Measurements from ENCODE around the gene SPATA33.
"Not testable (repeated sequence)": the region's sequence is repeated elsewhere in the genome, so short reads cannot be mapped to it uniquely, and the experiment has no call there.

SPATA33 gene

DNA sequence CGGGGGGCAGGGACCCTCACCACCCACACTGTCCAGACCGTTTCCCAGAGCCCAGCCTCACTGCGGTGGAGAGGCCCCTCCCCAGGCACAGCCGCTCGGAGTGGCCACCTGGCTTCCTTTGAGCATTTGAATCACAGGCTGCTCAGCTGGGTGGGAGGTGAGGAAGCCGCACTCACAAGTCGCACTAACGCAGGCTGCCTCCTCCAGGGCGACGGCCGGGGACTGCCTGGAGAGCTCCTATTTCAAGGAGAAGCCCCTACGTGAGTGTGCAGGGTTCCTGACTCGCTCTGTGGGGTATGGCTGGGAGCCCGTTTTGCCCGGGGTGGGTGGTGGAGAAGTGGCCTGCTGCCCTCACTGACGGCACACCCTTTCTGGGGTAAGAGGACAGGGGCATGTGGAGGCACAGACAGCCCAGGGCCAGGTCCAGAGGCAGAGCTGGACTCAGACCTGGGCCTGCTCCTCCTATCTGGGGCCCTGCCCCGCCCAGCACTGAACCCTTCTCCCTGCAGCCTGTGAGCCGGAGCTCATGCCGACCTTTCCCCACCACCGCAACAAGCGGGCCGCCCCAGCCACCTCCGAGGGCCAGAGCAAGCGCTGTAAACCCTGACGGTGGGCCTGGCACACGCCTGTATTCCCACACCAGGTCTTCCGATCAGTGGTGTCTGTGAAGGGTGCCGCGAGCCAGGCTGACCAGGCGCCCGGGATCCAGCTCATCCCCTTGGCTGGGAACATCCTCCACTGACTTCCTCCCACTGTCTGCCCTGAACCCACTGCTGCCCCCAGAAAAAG lies 37.6 kb downstream of the SPATA33 start:
- DNase-seq: no peak

DNA sequence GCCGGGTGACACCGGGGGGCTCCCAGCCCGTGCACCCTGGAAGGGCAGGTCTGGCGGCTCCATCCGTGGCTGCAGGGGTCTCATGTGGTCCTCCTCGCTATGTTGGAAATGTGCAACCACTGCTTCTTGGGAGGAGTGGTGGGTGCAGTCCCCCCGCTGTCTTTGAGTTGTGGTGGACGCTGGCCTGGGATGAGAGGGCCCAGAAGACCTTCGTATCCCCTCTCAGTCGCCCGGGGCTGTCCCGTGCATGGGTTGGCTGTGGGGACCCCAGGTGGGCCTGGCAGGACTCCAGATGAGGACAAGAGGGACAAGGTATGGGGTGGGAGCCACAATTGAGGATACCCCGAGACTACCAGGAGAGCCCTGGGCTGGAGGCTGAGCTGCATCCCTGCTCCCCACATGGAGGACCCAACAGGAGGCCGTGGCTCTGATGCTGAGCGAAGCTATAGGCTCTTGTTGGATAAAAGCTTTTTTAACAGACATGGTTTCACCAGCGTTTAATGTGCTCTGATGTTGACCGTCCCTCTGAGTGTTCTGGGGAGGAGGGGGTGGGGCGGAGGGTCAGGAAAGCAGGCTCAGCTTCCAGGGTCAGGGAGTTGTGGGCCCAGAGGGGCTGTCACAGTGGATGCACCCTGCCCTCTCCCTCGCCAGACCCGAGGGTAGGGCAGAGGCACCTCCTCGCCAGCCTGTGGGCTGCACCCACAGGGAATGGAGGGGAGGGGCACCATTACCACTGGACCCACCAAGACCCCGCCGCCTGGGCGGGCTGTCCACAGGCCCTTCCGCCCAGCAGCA lies 38.4 kb downstream of the SPATA33 start:
- no peak for DNase-seq

DNA sequence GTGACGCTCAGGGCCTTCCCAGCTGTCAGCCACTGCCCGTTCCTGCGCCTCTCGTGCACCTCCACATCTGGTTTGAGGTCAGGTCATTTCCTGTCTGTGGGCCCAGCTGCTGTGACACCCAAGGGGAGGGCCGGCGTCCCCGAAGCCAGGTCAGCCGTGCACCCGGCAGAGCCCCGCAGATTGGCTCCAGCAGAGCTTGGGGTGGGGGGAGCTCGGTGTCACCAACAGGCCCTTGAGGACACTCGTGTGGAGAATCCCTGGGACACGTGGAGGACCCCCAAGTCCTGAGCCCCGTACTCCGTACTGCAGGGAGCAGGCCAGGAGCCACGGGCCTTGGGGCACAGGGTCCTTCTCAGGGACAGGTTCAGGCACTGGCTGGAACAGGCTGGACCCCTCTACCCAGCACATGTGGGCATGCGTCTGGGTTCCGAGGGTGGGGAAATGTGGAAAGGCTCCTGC lies 39.1 kb downstream of the SPATA33 start:
- no peak for DNase-seq

DNA sequence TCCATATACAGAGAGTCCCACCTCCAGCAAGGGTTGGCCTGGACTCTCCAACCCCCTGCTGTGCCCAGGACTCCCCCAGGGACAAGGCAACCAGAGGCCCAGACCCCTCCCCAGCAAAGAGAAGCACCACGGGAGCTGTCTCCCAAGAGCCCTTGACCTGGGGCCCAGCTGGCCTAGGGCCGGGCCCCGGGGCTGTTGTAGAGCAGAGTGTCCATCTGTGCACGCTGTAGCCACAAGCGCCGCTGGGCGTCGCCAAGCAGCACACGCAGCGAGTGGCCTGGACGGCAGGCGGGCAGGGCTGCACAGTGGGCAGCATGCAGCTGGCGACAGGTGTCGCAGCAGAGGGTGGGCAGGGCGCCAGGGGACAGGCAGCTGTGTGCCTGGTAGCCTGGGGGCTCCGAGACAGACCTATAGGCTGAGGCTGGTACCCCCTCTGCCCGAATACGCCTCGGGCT lies 39.6 kb downstream of the SPATA33 start:
- no peak for DNase-seq

DNA sequence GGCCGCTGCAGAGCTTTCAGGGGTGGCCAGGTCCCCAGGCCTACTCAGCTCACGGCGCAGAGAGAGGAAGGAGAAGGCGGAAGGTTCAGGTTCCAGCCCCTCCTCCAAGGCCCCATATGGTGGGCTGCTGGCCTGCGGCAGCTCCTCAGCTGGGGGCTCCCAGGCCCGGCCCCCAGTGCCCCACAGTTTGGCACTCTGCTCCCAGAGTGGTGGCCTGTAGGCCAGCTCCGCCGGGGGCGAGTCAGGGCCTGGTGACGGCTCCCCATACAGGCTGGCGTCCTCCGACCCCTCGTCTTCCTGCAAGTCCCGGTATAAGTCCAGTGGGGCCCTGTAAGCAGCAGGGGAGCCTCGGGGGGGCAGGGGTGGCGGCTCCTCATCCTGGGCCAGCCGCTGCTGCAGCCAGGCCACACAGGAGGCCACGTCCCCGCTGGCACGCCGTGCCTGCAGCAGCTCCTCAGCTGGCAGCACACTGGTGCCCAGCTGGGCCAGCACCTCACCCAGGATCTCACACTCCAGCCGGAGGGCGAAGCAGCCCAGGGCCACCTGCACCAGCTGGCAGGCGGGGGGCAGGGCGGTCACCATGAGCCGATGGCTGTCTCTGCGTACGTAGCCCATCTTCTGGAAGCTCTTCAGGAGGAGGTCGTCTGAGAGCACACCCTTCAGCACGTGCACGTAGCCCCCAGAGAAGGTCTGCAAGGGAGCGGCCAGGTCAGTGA lies 40.1 kb downstream of the SPATA33 start:
- no peak for DNase-seq

DNA sequence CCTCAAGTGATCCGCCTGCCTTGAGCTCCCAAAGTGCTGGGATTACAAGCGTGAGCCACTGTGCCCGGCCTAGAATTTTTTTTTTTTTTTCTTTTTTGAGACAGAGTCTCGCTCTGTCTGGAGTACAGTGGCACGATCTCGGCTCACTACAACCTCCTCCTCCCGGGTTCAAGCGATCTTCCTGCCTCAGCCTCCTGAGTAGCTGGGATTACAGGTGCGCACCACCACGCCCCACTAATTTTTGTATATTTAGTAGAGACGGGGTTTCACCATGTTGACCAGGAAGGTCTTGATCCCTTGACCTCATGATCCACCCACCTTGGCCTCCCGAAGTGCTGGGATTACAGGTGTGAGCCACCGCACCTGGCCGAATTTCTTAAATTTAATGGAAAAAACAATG lies 41.1 kb downstream of the SPATA33 start:
- not testable (repeated sequence) for DNase-seq

DNA sequence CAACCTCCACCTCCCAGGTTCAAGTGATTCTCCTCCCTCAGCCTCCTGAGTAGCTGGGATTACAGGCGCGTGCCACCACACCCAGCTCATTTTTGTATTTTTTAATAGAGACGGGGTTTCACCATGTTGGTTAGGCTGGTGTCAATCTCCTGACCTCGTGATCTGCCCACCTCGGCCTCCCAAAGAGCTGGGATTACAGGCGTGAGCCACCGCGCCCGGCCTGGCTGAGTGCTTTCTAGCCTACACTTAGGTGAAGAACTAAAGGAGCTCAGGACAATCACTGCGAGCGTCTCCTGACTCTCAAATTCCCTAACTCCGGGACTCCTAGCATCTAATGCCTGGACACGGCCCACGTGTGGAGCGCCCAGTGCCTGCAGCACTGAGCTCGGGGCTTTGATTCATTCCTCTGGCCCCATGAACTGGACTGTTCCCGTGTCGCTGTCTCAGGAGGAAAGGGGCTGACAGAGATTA lies 42.0 kb downstream of the SPATA33 start:
- not testable (repeated sequence) for DNase-seq

DNA sequence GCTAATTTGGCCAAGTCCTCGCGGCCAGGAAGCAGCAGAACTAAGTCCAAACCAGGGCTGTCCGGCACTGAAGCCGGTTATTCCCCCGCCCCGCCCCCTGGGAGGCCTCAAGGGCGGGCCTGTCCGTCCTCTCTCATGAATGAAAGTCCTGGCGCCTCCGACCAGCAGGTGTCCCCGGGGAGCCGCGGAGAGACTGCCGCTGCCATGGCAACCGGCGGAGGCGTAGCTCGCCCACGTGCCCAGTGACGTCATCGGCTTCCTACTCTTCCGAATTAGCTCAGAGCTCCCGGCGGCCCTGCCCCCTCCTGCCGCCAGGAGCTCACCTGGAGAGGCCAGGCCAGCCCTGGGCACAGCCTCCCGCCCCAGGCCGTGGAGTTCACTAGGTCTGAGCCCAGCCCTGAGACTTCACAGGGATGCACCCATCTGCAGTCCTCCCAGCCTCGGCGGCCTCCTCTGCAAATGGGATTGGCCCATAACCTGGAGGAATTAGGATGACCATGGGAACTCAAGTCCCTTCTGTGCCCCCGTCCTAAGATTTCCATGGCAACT lies 42.5 kb downstream of the SPATA33 start:
- peak; percentile 100 for DNase-seq

DNA sequence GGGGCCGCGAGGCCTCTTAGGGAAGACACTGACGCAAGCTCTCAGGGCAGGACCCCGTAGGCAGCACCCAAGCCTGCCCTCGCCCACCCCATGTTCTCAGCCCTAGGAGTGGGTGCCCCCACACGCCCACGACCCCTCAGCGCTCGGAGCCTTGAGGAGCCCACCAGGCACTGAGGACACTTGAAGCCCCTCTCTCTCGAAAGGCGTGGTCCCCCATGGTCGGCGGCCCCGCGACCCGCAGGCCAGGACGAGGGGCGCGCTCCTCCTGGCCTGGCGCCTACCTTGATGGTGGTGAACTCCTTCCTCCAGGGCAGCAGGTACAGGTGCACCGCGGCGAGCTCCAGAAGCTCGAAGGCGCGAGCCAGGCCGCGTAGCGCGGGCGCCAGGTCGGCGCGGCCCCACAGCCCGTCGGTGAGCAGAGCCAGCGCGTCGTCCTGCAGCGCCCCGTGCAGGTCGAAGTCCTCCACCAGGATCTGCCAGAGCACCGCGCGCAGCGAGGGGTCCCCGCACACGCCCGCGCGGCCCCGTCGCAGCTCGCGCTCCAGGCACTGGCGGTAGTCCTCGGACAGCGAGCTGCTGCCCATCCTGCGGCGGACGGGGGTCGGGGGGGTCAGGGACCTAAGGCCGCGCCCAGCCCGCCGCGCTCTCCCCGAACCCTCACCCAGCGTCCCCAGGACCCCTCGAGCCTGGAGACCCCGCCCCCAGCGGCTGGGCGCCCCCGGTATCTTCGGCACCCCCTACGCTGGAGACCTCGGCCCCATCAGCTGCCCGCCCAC lies 43.2 kb downstream of the SPATA33 start:
- DNase-seq: peak; percentile 39 to 61 (median 42)

DNA sequence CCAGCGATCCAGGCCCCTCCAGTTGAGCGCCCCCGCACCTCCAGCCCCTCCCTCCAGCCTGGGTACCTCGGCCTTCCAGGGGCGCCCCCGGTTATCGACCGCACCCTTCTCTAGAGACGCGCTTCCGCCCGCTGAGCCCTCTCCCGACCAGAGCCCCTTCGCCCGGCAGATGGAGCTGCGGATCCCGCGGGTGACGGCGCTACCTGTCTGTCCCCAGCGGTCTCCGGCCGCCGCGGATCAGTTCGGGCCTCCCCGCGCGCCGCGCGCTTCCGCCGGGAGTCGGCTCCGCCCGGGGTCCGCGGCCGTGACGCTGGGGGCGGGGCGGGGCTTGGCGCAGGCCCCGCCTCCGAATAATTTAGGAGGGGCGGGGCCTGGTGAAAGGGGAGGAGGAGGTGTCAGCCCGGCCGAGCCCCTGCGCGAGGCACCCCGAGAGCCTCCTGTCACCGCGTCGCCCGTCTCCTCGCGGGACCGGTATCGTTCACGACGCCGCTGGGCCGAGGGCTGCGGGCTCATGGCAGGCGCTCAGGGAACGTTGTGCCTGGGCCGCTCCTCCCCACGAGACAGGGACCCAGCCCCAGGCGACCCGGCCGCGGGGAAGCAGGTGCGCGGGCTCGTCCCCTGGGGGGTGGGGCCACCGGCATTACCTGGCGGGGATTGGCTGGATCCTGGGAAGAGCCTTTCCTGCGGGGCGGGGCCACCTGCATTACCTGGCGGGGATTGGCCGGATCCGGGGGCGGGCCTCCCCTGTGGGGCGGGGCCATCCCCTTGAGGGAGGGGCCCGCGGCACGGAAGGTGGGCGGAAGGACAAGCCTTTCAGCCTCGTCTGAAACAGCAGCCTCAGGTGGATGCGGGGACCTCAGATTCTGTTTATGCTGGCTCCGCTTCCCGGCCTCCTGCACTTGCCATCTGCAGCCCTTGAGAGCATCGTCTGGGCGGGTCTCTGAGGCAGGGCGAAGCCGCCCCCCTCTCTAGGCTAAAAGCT lies 44.1 kb downstream of the SPATA33 start, which contains the start of gene SPATA2L:
Gene SPATA2L, minus strand, starts transcription at position 281 of the 982 bp plus-strand sequence. CDS start 473 bp downstream, outside the sequence.
- peak; percentile 92 to 97 (median 95) for DNase-seq

DNA sequence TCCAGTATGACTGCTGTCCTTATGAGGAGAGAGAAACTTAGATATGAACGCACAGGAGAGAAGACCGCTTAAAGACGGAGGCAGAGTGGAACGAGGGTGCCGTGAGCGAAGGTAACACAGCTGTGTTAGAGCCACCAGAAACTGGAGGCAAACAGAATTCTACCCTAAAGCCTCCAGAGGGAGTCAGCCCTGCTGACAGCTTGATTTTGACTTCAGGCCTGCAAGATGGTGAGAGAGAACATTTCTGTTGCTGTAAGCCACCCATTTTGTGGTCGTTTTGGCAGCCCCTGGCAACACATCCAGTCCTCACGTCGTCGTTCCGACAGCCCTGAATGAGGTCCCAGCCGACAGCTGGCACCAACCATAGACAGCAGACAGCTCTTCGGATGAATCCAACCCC lies 46.6 kb downstream of the SPATA33 start:
- DNase-seq: no peak

DNA sequence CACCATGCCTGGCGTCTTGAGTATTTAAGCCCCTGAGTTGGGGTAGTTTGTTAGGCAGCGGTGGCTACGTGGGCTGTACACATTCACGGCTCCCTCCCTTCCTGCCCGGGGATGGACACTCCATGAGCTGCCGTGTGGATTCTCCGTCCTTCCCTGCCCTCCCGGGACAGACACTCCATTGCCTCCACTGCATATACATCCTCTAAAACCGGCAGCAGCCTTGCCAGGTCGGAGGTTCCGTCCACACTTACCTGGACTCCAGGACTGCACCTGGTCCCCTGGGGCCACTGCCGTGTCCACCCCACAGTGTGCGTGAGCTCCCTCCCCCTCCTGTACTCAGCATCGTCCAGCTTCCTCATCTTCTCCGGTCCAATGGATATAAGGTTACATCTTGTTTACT lies 47.4 kb downstream of the SPATA33 start:
- DNase-seq: no peak

DNA sequence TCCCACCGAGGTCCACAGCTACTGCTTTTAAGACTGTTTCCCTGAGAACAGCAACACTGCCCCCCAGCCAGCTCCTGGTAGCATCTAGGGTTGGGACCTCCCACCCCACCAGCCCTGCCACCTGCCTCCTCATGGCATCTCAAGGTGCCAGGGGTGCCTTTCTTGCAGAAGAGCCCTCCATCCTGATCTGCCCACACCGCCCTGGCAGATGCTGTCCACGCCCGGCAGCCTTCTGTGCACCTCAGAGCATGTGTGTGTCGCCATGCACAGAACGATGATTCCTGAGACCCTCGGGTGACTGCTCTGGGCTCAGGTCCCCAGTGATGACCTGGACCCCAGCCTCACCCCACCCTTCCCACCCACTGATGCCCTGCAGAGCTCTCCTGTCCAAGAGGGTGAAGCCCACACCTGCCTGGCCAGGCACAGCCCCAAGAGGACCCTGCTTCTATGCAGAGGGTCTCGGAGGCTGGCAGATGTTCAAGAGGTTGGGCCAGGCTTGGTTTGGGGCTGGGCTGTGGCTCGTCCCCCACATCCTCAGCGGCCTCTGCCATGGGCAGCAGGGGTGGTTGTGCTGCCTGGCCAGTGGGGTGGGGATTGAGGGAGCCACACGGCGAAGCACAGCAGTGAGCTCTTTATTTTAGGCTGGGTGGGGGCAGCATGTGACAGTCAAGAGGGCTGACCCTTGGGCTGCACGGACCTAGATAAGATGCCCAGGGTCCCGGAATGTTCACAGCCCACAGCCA lies 49.1 kb downstream of the SPATA33 start:
- DNase-seq: no peak

DNA sequence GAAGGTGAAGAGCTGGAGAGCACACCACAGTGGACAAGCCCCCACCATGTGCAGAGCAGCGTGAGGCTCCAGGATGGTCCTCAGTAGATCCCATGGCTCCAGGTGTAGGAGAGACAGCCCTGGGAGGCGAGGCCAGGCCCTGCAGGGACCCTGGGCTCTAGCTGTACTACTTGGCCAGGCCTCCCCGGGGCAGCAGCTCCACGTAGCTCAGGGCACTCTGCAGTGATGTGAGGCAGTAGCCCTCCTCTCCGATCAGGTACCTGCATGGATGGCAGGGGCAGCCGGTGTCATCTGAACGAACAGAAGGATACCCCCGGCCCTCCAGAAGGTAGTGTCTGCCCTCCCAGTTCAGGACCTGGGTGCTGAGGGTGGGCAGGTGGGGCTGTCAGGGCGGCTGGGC lies 50.1 kb downstream of the SPATA33 start:
- DNase-seq: no peak

DNA sequence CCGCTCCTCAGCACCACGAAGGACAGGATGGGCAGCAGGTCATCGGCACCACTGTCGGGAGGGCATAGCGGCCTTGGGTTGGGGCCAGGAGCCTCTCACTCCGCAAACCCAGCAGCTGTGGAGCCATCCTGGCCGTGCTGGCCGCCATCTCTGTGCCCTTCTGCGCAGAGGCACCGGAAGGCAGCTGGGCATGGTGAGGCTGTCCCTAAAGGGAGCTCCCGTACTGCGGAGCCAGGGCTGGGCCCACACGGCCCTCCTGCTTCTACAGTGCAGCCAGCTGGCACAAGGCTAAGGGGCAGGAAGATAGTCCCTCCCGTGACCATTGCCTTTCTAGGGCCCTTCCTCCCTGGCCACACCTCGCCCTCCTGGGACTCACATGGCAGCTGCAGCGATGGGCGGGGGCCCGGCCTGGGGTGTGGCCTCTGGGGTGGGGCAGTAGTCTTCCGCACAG lies 50.9 kb downstream of the SPATA33 start:
- DNase-seq: no peak

DNA sequence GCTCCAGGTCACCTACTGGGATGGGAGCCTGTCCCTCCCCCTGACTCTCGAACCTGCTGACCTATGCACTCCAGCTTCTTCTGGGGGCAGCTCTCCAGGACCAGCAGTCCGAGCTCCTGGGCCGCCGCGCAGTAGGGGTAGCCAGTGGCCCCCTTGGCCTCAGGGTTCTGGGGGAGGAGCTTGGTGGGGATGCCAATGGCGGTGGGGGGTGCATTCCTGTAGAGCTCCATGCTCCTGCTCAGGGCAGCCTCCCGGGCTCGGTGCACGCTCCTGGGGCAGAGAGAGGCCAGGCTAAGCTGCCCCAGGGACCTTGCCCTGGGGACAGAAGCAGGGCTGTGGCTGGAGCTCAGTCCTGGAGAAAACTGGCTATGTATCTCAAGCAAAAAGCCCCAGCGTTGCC lies 51.5 kb downstream of the SPATA33 start:
- no peak for DNase-seq

DNA sequence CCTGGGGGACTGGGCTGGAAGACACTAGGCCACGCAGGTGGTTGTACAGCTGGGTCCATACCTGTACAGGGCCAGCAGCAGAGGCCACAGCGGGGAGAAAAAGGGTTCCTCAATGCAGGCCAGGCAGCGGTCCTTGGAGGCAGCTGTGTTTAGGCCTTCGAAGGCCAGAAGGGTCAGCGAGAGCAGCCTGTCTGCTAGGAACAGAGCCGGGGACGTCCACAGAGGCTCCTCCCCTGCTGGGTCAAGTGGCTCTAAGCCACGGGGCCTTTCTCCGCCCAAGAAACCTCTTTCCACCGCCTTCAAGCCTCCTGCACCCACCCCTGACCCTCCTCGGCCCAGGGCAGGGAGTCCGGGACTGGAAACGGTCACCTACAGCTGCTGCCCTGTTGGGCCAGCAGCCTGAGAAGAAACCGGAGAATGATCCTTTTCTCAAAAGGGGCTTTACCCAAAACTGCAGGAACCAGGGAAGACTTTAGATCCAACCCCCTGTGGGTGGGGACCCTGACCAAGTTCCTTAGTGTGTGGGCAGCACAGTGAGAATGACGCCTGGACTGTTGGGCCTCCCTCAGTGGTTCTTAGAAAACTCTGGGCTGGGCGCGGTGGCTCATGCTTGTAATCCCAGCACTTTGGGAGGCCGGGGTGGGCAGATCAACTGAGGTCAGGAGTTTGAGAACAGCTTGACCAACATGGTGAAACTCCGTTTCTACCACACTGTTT lies 52.2 kb downstream of the SPATA33 start:
- peak in 1 of 3 donors; percentile 22 for DNase-seq

DNA sequence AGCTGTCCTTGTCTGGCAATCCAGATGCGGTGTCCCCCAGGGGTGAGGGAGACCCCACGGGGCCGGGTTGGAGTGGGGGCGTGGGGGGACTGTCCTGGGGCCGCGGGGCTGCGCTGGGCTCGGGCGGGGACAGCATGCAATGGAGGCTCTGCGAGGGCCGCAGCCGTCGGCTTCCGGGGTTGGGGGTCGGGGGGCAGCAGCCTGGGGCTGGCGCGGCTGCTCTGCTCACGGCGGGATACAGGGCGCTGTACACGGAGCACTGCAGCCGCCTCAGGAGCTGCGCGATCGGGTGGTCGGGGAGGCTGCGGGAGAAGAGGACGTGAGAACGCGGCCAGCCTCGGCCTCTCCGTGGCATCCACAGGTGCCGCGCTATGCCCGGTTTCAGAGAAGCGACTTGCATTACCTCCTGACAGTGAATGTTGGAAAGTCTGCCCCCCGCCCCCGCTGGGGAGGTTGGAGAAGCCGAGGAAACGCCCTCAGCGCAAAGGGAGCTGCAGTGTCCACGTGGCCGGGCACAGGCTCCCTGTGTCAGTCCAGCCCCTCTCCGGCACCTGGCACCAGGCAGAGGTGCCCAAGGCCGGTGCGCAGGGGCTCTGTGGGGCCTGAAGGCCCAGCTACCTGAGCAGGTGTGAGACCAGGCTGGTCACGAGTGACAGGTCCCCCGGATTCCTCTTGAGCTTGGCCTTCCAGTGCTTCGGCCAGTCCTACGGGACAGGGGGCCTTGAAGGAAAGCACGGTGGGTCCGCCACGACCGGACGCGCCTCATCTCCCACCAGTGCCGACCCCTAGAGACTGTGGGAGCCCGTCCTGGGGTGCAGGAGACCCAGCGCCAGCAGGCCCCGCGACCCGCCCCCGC lies 53.3 kb downstream of the SPATA33 start:
- no peak for DNase-seq

All from suppressor macrophage treated with lipopolysaccharide for 1 hour (primary cell).